ENCODE measurements around the gene EPC1.

DNA sequence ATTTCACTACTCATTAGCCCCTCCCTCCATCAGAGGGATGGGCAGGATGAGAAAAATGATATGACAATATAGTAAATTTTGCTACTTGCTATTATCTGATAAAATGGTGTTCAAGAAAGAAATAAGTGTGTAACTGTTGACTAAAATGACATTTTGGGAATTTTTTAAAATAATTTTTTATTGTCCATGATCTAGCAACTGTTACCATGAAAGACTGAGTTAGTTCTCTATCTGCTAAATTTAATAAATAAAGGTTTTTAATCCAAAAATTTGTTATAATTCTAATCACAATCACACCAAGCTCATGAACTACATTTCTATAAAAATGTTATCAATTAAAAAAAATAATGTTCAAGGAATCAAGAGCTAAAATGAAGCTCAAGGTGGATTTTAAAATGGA lies 28.7 kb upstream of the EPC1 start:
- TF ChIP-seq EZH2 (optimal IDR thresholded peaks at IDR 0.05; ENCODE audit: low read depth, low read length) (no peak), EZH2phosphoT487 (IDR thresholded peaks at IDR 0.05; ENCODE audit: low read length) (no peak)
- TF ChIP-seq, protein P1, sequence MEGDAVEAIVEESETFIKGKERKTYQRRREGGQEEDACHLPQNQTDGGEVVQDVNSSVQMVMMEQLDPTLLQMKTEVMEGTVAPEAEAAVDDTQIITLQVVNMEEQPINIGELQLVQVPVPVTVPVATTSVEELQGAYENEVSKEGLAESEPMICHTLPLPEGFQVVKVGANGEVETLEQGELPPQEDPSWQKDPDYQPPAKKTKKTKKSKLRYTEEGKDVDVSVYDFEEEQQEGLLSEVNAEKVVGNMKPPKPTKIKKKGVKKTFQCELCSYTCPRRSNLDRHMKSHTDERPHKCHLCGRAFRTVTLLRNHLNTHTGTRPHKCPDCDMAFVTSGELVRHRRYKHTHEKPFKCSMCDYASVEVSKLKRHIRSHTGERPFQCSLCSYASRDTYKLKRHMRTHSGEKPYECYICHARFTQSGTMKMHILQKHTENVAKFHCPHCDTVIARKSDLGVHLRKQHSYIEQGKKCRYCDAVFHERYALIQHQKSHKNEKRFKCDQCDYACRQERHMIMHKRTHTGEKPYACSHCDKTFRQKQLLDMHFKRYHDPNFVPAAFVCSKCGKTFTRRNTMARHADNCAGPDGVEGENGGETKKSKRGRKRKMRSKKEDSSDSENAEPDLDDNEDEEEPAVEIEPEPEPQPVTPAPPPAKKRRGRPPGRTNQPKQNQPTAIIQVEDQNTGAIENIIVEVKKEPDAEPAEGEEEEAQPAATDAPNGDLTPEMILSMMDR (IDR thresholded peaks at IDR 0.05; ENCODE audit: low read length), result no peak
